NCI-H2171 (cell line): ENCODE measurements around the gene SMIM5.

Experiments
- DNase-seq: peaks from one replicate; lab custom pipeline; 2025; lab: John Stamatoyannopoulos, UW

The SMIM5 gene

GRCh38 chr17:75603123-75603522 lies 30.1 kb upstream of the SMIM5 start:
- DNase-seq: no peak

GRCh38 chr17:75604034-75604695 lies 29.1 kb upstream of the SMIM5 start:
- no peak for DNase-seq

GRCh38 chr17:75605790-75606189 lies 27.4 kb upstream of the SMIM5 start:
- DNase-seq: no peak

GRCh38 chr17:75607086-75607485 lies 26.1 kb upstream of the SMIM5 start:
- no peak for DNase-seq

GRCh38 chr17:75610103-75610984 lies 22.9 kb upstream of the SMIM5 start:
- no peak for DNase-seq

GRCh38 chr17:75611851-75612429 lies 21.3 kb upstream of the SMIM5 start:
- peak; percentile 6 for DNase-seq

- no peak for DNase-seq
Measured at GRCh38 chr17:75612906-75613626, 20.2 kb upstream of the SMIM5 start.

GRCh38 chr17:75614006-75614405 lies 19.2 kb upstream of the SMIM5 start:
- DNase-seq: no peak

GRCh38 chr17:75614556-75615270 lies 18.5 kb upstream of the SMIM5 start:
- DNase-seq: no peak

GRCh38 chr17:75615301-75615700 lies 17.9 kb upstream of the SMIM5 start:
- no peak for DNase-seq

- DNase-seq: no peak
Measured at GRCh38 chr17:75616521-75617122, 16.6 kb upstream of the SMIM5 start.

GRCh38 chr17:75617218-75617617 lies 16.0 kb upstream of the SMIM5 start:
- DNase-seq: no peak

- DNase-seq: no peak
Measured at GRCh38 chr17:75617675-75618074, 15.6 kb upstream of the SMIM5 start.

- peak; percentile 44 for DNase-seq
Measured at GRCh38 chr17:75619506-75620431, 13.5 kb upstream of the SMIM5 start.

- no peak for DNase-seq
Measured at GRCh38 chr17:75621489-75621888, 11.7 kb upstream of the SMIM5 start.

- DNase-seq: no peak
Measured at GRCh38 chr17:75622076-75622475, 11.2 kb upstream of the SMIM5 start.

GRCh38 chr17:75622771-75623273 lies 10.4 kb upstream of the SMIM5 start:
- no peak for DNase-seq

GRCh38 chr17:75623386-75623785 lies 9.8 kb upstream of the SMIM5 start:
- DNase-seq: no peak

- no peak for DNase-seq
Measured at GRCh38 chr17:75624021-75624420, 9.2 kb upstream of the SMIM5 start.
